DMS79 treated with DMSO at 0.1 percent for 48 hours (cell line): ENCODE measurements around the gene BTBD16.
A peak's percentile ranks its signal among the peaks of the same experiment; 100 is the strongest.

Source experiments
- DNase-seq: peaks from one replicate; lab custom pipeline; 2025; lab: John Stamatoyannopoulos, UW

Gene BTBD16

DNA sequence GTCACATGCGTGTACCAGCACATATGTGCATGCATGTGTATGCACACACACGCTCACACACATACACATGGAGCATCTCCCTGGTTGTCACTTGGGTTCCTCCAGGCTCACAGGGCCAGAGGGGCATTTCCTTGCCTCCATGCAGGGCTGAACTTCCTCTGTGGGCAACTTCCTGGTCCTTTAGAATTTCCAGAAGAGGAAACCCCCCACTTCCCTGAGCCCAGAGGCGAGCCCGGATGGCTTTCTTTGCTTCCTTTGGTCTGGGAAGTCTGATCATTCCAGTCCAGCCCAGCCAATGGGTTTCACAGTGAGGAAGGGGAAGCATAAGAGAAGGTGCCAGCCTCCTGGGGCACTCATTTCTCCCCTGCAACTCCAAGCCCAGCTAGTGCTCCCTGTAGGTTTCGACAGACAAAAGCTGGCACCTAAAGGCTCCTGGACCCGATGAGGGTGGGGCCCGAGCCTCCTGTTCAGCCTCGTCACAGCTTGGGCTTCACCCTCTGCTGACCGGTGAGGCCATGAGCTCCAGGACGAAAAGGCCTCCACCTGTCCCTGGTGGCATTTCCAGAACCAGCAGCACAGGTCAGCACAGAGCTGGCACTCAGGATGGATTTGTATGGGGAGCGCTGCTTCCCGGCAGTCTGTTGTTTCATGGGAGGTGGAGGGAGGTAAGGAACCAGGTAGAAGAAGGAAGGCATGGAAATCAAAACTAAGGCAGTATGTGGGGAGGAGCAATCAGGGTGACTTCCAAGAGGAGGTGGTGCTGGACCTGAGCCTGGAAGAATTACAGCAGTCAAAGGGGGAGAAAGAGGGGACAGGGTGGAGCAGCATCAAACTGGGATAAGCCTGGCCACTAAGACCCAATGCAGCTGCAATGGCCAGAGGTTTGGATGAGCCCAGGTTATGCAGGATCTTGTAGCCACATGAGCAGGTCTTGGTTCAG lies 23.7 kb downstream of the BTBD16 start:
- no peak for DNase-seq

- no peak for DNase-seq
Observed at GRCh38 chr10:122295451-122295809, 24.3 kb downstream of the BTBD16 start.

DNA sequence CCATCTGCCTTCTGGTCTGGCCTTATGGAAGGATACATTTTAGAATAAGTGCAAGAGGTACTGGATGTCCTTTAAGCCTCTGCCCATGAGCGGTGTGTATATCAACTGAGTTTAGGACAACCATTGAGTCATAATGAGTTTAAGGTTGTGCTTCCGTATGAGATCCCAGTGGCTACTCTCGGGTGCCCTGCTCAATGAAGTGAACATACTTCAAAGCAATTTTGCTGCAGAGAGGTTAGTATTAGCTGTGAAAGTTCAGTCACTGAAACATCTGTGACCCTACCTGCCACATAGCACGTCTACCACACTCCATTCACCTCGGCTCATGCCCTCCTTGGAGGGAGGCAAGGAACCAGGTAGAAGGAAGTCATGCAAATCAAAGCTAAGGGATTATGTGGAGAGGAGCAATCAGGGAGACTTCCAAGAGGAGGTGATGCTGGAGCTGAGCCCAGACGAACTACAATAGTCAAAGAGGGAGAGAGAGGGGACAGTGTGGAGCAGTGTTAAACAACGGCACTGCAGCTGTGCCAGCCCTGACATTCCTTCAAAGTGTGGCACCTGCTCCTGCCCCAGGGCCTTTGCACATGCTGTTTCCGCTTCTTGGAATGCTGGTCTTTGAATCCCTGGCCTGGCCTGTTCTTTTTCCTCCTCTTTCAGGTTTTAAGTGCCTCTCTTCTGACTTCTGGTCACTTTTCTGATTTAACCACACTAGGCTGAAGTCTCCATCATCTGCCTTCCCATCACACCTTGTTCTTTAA lies 25.4 kb downstream of the BTBD16 start:
- DNase-seq, result no peak

DNA sequence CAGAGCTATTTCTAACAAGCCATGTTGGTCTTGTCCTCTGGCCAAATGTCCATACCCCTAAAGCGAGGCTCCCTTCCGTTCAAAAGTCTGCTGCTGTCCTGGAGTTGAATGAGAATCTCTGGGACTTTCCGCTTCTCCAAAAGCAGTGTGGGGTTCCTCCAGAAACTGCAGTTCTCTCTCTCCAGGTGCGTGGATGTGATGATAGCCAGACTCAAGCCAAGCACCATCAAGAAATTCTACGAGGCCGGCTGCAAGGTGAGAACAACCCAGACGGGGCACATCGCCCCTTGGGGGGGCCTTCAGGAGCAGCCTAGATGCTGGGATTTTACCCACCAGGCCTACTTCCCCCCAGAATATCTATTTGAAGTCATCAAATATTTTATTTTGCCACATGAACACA lies 26.5 kb downstream of the BTBD16 start:
- DNase-seq, result no peak

- DNase-seq, result no peak
Observed at GRCh38 chr10:122298206-122298597, 27.1 kb downstream of the BTBD16 start.

- DNase-seq, result peak; percentile 41
Observed at GRCh38 chr10:122298598-122299301, 27.7 kb downstream of the BTBD16 start.

- DNase-seq, result no peak
Observed at GRCh38 chr10:122299423-122300075, 28.5 kb downstream of the BTBD16 start.

- DNase-seq, result no peak
Observed at GRCh38 chr10:122301055-122301810, 30.1 kb downstream of the BTBD16 start.

DNA sequence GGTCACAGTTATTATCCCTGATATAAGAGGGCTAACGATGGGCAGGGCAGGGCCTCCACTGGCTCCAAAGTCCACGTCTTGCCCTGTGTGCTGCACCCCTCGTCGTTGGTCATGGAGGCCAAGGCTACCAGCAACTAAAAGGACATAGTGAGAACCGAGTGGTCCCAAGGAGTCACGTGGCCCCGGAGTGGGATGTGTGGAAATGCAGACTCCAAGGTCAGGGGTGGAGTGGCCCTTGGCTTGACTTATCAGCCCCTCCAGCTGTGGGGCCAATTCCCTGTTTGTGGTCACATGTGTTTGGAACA lies 30.7 kb downstream of the BTBD16 start:
- no peak for DNase-seq

- DNase-seq, result no peak
Observed at GRCh38 chr10:122302315-122302714, 31.2 kb downstream of the BTBD16 start.

- no peak for DNase-seq
Observed at GRCh38 chr10:122303271-122304053, 32.4 kb downstream of the BTBD16 start.

GRCh38 chr10:122304054-122304579 lies 33.0 kb downstream of the BTBD16 start:
- no peak for DNase-seq

GRCh38 chr10:122306282-122306681 lies 35.2 kb downstream of the BTBD16 start:
- no peak for DNase-seq

- no peak for DNase-seq
Observed at GRCh38 chr10:122306744-122307143, 35.6 kb downstream of the BTBD16 start.

DNA sequence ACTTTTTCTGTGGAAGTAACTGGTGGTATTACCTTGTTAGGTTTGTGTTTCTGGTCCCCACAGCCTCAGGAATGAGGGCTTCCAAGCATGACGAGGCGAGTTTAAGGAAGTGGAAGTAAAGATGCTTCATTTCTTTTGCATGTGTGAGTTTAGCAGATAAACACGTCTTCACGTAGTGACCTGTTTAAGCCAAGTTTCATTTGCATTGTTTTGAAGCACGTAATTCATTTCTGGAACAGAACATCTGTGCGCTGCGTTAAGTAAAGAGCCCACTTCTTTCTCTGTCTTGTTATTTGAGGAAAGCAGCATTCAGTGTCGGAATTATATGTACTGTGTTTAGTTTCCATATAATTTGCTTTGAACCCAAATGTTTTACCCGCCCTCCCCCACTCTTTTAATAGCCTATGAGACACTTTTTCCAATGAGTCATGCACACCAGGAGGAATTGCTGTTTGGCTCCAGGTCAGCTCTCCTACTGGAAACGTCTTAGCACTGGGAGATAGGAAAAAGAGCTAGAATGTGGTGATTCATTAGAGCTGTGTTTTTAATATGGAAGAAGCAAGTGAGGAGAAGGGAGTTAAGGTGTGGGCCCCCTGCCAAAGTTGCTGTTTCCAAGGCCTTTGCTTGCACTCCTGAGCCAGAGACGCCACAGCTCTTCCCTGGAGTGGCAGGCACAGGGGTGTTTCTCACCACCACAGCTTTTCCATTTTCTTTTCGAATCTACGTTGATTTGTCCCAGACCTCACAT lies 36.7 kb downstream of the BTBD16 start:
- DNase-seq, result peak; percentile 20

DNA sequence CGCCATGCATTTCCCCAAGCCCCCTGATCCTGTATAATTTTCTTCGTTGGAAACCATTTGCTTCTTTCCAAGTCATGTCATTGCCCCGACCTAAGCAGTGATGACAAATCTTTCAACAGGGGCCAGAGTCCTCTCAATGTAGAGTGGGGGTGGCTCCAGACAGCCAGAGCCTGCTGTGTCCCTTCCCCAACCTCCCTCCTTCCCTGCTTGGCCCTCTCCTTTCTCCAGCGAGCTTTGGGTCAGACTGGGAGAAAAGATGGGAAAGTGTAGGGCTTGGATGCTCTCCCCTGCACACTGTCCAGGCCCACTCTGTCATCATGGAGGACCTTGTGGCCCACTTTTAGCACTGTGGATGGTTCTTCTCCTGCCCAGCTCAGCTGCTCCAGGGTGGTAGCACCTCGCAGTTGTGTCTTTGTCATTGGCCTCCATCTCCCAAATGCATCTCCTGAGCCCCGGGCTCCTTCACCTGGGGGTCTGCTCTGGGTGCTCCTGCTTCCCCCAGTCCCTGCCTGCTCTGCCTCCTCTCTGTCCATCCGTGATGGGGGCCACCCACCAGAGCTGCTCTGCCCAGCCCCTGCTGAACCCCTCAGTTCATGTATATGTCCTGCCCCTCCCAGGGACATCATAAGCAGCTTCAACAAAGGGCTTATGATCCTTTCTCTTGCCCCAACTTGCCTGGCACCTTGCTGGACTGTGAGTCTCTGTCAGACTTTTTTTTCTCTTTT lies 37.5 kb downstream of the BTBD16 start:
- DNase-seq, result no peak

DNA sequence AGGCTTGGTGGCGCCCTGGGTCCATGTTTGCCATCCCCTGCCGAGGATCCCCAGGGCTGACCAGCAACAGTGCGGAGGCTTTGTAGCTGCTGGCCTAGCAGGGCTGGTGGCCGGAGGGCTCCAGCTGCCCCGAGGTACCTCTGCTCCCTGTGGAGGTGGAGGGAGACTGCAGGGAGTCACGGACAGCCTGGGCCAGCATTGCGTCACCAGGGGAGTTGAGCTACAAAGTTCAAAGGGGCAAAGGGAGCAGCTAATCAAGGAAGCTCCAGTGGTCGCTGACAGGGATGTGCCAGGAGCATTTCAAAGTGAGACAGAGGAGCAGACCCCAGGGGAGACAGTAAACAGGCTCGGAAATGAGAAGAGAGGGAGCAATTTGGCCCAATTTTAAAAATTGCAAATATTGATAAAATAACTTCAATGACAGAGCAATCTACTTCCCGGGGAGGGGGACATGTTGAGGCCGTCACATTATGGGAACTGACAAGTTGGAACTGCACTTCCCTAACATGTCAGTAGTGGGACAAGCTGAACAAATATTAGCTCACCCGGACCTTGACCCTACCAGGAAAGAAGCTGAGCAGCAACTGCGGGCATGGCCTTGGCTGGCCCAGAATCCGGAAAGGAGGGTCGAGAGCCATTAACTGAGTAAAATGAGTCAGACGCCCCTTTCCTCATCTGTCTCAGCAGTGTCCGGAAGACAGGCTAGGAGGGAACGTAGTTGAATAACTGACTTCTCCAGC lies 39.4 kb downstream of the BTBD16 start:
- no peak for DNase-seq

GRCh38 chr10:122311051-122311410 lies 39.9 kb downstream of the BTBD16 start:
- no peak for DNase-seq
